Neural crest cell (in vitro differentiated cells): ENCODE data around the gene OPTC. TPM values are rescaled to one million over a fixed set of nuclear protein-coding genes. Genes with fewer than 3 reads are reported as not detected.
A peak's percentile ranks its signal among the peaks of the same experiment; 100 is the strongest.

Experiments used
- DNase-seq: peaks from one replicate; pipeline ENCODE4 v3.0.0; 2021; ENCODE audit warnings: low read depth, mixed read lengths, low spot score
- H3K27ac Mint-ChIP-seq: one replicate; pipeline ENCODE4 v1.8.0; 2021; ENCODE audit warnings: mild to moderate bottlenecking, mixed read lengths; ENCODE audit not compliant: unreplicated experiment
- H3K27me3 Mint-ChIP-seq: 2 replicates; pipeline ENCODE4 v1.8.0; 2021; ENCODE audit warnings: low read depth, mild to moderate bottlenecking, mixed read lengths
- H3K36me3 Mint-ChIP-seq: 2 replicates; pipeline ENCODE4 v1.8.0; 2021; ENCODE audit warnings: low read depth, mild to moderate bottlenecking, mixed read lengths
- H3K4me1 Mint-ChIP-seq: 2 replicates; pipeline ENCODE4 v1.8.0; 2021; ENCODE audit warnings: mixed read lengths
- H3K4me3 Mint-ChIP-seq: one replicate; pipeline ENCODE4 v1.8.0; 2021; ENCODE audit warnings: mild to moderate bottlenecking, mixed read lengths
- H3K9me3 Mint-ChIP-seq: 2 replicates; pipeline ENCODE4 v1.8.0; 2021; ENCODE audit warnings: mixed read lengths
- total RNA-seq: library from RNA; stranded (reverse); gene quantifications from 2 replicates; pipeline ENCODE4 v1.2.1, GENCODE V29; 2021
- TF ChIP-seq, protein P1 (sequence below): fragments of 200-600 bp; sonication (generic); conservative IDR thresholded peaks from 2 replicates; pipeline ENCODE4 v1.5.0; 2021; ENCODE audit warnings: antibody characterized with exemption, mild to moderate bottlenecking

The OPTC gene
- total RNA-seq, 1 donor from 2014 or later: not detected

DNA sequence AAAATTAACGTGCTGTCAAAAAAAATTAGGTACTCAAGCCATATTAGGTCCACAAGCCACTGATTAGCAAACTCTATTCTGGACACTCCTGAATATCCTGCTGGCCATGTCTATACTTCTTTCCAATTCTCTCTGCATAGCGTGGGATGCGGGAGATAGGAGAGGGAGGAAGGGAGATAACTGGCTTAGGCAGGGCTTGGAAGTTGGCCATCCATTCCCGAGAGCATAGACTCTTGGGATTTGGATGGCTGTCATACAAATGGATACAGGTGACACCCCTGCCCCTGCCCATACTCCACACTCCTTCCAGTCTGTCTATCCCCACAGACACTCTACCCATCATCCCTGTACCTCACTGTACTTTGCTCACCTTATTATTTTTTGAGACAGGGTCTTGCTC is 20.7 kb upstream of the OPTC start:
- H3K36me3 Mint-ChIP-seq: no peaks in the 10 kb centered on the region
- no peak for DNase-seq
- TF ChIP-seq, protein P1, sequence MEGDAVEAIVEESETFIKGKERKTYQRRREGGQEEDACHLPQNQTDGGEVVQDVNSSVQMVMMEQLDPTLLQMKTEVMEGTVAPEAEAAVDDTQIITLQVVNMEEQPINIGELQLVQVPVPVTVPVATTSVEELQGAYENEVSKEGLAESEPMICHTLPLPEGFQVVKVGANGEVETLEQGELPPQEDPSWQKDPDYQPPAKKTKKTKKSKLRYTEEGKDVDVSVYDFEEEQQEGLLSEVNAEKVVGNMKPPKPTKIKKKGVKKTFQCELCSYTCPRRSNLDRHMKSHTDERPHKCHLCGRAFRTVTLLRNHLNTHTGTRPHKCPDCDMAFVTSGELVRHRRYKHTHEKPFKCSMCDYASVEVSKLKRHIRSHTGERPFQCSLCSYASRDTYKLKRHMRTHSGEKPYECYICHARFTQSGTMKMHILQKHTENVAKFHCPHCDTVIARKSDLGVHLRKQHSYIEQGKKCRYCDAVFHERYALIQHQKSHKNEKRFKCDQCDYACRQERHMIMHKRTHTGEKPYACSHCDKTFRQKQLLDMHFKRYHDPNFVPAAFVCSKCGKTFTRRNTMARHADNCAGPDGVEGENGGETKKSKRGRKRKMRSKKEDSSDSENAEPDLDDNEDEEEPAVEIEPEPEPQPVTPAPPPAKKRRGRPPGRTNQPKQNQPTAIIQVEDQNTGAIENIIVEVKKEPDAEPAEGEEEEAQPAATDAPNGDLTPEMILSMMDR: no peak
- H3K9me3 Mint-ChIP-seq: no peaks in the 10 kb centered on the region
- peaks cover 26% of the 10 kb centered on the region for H3K4me1 Mint-ChIP-seq
- no peak overlapping the region for H3K27ac Mint-ChIP-seq
- H3K27me3 Mint-ChIP-seq: no peaks in the 10 kb centered on the region
- no peak overlapping the region for H3K4me3 Mint-ChIP-seq

DNA sequence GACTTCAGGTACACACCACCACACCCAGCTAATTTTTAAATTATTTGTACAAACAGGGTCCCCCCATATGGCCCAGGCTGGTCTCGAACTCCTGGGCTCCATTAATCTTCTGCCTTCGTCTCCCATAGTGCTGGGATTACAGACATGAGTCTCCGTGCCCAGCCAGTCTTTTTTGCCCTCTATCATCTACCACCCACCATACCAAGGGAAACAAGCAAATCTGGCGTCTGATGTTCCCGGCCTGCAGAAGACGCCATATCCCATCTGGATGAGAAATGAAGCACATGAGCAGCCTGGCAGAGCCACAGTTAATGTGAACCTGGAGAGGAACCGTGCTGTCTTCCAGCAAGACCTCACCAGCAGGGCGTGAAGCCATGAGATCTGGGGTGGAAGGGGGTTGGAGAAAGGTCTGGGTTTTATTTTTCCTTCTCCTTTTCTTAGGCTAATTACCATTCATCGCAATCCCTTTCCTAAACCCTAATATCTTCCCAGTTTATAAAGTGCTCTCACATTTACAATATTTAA is 20.1 kb upstream of the OPTC start:
- Mint-ChIP-seq H3K27ac (no peak overlapping the region), H3K4me3 (no peak overlapping the region), H3K4me1 (peaks cover 29% of the 10 kb centered on the region), H3K9me3 (no peaks in the 10 kb centered on the region), H3K27me3 (no peaks in the 10 kb centered on the region), H3K36me3 (no peaks in the 10 kb centered on the region)
- TF ChIP-seq, protein P1: no peak
- DNase-seq: no peak

DNA sequence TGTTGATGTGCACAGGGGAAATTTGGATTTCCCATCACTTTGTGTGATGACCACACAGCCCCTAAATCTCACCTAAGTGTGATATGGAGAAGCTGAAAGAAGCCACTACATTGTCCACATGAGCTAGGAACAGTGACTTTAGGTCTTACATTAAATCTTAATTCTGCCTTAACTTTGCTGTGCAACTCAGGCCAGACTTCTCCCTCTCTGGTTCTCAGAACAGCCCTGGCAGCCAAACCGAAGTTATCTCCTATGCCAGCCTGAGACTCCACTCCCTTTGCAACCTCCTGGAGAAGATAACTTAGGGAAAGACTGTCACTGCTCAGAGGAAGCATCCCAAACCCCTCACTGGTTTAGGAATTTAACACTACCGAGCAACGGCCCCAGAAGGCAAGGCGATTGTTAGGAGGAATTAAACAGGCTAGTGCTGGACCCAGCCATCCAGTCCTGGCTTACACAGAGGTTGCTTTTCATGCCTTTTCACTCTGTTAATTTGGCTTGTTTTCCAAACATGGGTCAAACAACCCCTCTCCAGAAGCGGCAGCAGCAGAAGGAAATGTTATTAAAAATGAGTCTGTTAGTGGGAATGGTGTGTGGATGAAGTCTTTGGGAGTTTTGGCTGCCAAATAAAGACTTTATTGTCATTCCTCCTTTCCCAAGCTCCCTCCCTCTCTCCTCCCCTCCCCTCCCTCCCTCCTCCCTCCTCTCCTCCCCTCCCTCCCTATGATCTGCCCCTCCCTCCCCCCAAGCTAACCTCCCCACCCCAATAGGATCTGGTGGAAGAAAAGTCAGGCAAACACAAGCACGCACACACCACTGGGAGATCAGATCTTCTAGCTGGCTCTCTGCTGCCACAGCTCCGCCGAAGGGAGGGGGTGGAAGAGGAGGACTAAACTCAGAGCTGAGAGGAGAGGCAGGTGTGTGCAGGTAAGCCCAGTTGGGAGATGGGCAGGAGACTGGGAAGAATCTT is 18.7 kb upstream of the OPTC start, which contains the start of gene PRELP:
Gene PRELP, plus strand, starts transcription at position 795 of the 970 bp plus-strand sequence. CDS start 7,379 bp downstream, outside the sequence.
- Mint-ChIP-seq H3K36me3 (no peaks in the 10 kb centered on the region), H3K4me1 (peaks cover 34% of the 10 kb centered on the region), H3K4me3 (peak within 1 kb of the TSS; percentile 63), H3K9me3 (no peaks in the 10 kb centered on the region), H3K27me3 (no peaks in the 10 kb centered on the region), H3K27ac (peak within 1 kb of the TSS; percentile 89)
- DNase-seq: no peak
- TF ChIP-seq, protein P1: no peak

DNA sequence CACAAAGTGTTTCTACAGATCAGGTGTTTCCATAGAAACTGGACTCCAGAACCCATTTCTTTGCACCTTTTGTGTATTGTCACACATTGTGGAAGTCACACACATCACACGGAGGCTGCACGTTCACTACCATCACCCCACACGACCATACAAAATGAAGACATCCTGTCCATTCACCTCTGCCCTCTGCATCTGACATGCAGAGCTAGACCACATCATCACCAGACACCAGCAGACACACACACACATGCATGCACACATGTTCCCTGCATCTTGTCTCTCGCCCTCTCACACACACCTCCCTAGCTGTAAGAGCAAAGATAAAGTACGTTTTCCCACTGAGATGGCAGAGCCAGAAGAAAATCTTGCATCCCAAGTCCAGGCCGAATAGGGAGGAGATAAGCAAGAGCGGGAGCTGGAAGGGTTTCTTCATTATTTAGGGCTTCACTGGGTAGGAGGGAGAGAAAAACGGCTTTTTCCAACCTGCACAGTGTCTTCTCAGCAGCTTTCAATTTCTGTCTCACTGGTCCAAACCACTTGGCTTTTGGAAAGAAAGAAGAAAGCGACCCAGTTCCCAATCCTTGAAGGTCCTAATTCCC is 17.6 kb upstream of the OPTC start:
- Mint-ChIP-seq H3K36me3 (no peaks in the 10 kb centered on the region), H3K27ac (peak overlapping the region; percentile 87), H3K4me3 (peak overlapping the region; percentile 2), H3K27me3 (no peaks in the 10 kb centered on the region), H3K9me3 (no peaks in the 10 kb centered on the region), H3K4me1 (peaks cover 38% of the 10 kb centered on the region)
- no peak for DNase-seq
- TF ChIP-seq, protein P1: no peak

DNA sequence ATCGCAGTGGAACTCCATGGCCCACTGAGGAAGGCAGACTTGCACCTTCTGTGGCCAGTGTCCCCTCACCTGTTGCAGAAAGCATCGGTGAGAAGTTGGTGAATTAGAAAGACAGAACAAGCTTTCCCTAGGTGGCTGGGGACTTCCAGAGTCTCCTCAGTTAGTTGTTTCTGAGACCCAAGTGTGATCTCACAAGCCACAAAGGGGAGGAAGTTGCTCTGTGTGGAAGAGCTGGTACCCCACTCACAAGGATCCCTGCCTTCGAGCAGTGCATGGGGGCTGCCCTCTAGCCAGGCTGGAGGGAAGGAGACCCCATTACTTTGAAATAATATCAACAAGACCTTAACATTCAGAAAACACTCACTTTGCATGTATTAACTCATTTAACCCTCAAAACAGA is 16.2 kb upstream of the OPTC start:
- Mint-ChIP-seq H3K4me3 (no peak overlapping the region), H3K36me3 (no peaks in the 10 kb centered on the region), H3K4me1 (peaks cover 31% of the 10 kb centered on the region), H3K9me3 (no peaks in the 10 kb centered on the region), H3K27ac (no peak overlapping the region), H3K27me3 (no peaks in the 10 kb centered on the region)
- TF ChIP-seq, protein P1: no peak
- no peak for DNase-seq
